HEK293 (cell line): ENCODE measurements around the gene LDLRAD4.

Source experiments
- IKZF3 ChIP-seq: fragments of 450-650 bp; IDR thresholded peaks from 2 replicates; pipeline ENCODE4 v1.5.0; 2018; ENCODE audit warnings: missing biosample characterization, mild to moderate bottlenecking, missing genetic modification characterization, moderate library complexity
- YY1 ChIP-seq: fragments of 450-650 bp; formaldehyde crosslinking; IDR thresholded peaks from 2 replicates; pipeline ENCODE4 v1.5.1; 2018; ENCODE audit warnings: missing biosample characterization, missing genetic modification characterization
- ZBTB1 ChIP-seq: fragments of 450-650 bp; formaldehyde crosslinking; IDR thresholded peaks from 2 replicates; pipeline ENCODE4 v1.5.1; 2016; ENCODE audit warnings: missing biosample characterization, missing genetic modification characterization
- ZBTB21 ChIP-seq: fragments of 450-650 bp; formaldehyde crosslinking; IDR thresholded peaks from 2 replicates; pipeline ENCODE4 v1.5.1; 2017; ENCODE audit warnings: missing biosample characterization, missing genetic modification characterization
- ZNF175 ChIP-seq: fragments of 450-650 bp; formaldehyde crosslinking; IDR thresholded peaks from 2 replicates; pipeline ENCODE4 v1.5.1; 2016; ENCODE audit warnings: missing biosample characterization, missing genetic modification characterization
- ZNF501 ChIP-seq: fragments of 450-650 bp; formaldehyde crosslinking; IDR thresholded peaks from 2 replicates; pipeline ENCODE4 v1.5.1; 2016; ENCODE audit warnings: missing biosample characterization, missing genetic modification characterization
- ZNF658 ChIP-seq: fragments of 450-650 bp; formaldehyde crosslinking; IDR thresholded peaks from 2 replicates; pipeline ENCODE4; 2016; ENCODE audit warnings: missing biosample characterization, missing genetic modification characterization
- ZSCAN30 ChIP-seq: fragments of 450-650 bp; IDR thresholded peaks from 2 replicates; pipeline ENCODE4 v1.5.1; 2018; ENCODE audit warnings: missing biosample characterization, mild to moderate bottlenecking, missing genetic modification characterization, moderate library complexity
- TF ChIP-seq, protein P1 (sequence below): fragments of 450-650 bp; formaldehyde crosslinking; IDR thresholded peaks from 2 replicates; pipeline ENCODE4 v1.5.1; 2016; ENCODE audit warnings: missing biosample characterization, missing genetic modification characterization
- TF ChIP-seq, protein P2 (sequence below): fragments of 450-650 bp; formaldehyde crosslinking; IDR thresholded peaks from 2 replicates; pipeline ENCODE4 v1.5.0; 2017; ENCODE audit warnings: missing biosample characterization, missing genetic modification characterization, borderline replicate concordance
- TF ChIP-seq, protein P3 (sequence below): fragments of 450-650 bp; formaldehyde crosslinking; IDR thresholded peaks from 2 replicates; pipeline ENCODE4 v1.5.1; 2016; ENCODE audit warnings: missing biosample characterization, missing genetic modification characterization
- TF ChIP-seq, protein P4 (sequence below): fragments of 450-650 bp; formaldehyde crosslinking; IDR thresholded peaks from 2 replicates; pipeline ENCODE4 v1.5.1; 2016; ENCODE audit warnings: missing biosample characterization, missing genetic modification characterization
- TF ChIP-seq, protein P5 (sequence below): fragments of 450-650 bp; IDR thresholded peaks from 2 replicates; pipeline ENCODE4 v1.5.1; 2018; ENCODE audit warnings: missing biosample characterization, mild to moderate bottlenecking, missing genetic modification characterization
- TF ChIP-seq, protein P6 (sequence below): fragments of 450-650 bp; formaldehyde crosslinking; IDR thresholded peaks from 2 replicates; pipeline ENCODE4 v1.5.1; 2016; ENCODE audit warnings: missing biosample characterization, missing genetic modification characterization, borderline replicate concordance

DNA sequence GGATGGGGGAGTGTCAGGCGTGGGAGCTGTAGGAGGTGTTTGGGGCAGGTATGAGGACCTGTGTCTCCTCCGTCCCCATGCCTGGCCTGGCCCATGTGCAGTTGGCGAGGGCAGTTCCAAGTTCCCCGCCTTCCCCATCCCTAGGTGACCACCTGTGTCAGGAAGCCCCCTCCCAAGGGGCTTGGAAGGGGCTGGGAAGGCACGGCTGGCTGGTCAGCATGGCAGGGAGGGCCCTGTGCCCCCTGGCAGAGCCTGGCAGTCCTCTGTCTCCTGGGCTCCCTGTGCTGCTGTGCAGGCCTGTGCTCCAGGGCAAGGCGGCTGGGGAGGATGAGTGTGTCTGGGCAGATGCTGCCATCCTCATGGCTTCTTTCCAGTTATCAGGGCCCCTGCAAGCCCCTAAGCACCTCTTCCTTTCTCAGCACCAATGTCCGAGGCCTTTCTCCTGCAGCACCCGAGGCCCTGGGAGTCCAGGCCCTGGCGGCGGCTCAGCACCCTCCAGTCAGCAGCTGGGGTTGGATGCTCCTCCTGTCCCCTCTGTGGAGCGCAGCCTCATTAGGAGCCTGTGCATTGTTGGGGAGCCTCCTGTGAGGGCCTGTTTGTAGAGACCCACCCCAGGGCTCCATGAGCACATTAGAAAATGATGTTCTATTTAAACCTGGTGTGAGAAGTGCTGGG lies 406.1 kb downstream of the LDLRAD4 start:
- TF ChIP-seq, protein P1, sequence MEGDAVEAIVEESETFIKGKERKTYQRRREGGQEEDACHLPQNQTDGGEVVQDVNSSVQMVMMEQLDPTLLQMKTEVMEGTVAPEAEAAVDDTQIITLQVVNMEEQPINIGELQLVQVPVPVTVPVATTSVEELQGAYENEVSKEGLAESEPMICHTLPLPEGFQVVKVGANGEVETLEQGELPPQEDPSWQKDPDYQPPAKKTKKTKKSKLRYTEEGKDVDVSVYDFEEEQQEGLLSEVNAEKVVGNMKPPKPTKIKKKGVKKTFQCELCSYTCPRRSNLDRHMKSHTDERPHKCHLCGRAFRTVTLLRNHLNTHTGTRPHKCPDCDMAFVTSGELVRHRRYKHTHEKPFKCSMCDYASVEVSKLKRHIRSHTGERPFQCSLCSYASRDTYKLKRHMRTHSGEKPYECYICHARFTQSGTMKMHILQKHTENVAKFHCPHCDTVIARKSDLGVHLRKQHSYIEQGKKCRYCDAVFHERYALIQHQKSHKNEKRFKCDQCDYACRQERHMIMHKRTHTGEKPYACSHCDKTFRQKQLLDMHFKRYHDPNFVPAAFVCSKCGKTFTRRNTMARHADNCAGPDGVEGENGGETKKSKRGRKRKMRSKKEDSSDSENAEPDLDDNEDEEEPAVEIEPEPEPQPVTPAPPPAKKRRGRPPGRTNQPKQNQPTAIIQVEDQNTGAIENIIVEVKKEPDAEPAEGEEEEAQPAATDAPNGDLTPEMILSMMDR: no peak
- no peak for TF ChIP-seq YY1
- TF ChIP-seq, protein P2, sequence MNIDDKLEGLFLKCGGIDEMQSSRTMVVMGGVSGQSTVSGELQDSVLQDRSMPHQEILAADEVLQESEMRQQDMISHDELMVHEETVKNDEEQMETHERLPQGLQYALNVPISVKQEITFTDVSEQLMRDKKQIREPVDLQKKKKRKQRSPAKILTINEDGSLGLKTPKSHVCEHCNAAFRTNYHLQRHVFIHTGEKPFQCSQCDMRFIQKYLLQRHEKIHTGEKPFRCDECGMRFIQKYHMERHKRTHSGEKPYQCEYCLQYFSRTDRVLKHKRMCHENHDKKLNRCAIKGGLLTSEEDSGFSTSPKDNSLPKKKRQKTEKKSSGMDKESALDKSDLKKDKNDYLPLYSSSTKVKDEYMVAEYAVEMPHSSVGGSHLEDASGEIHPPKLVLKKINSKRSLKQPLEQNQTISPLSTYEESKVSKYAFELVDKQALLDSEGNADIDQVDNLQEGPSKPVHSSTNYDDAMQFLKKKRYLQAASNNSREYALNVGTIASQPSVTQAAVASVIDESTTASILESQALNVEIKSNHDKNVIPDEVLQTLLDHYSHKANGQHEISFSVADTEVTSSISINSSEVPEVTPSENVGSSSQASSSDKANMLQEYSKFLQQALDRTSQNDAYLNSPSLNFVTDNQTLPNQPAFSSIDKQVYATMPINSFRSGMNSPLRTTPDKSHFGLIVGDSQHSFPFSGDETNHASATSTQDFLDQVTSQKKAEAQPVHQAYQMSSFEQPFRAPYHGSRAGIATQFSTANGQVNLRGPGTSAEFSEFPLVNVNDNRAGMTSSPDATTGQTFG: no peak
- TF ChIP-seq ZBTB1 (tag by site-specific recombination): no peak
- TF ChIP-seq IKZF3: no peak
- no peak for TF ChIP-seq ZNF175 (tag by site-specific recombination)
- TF ChIP-seq, protein P3, sequence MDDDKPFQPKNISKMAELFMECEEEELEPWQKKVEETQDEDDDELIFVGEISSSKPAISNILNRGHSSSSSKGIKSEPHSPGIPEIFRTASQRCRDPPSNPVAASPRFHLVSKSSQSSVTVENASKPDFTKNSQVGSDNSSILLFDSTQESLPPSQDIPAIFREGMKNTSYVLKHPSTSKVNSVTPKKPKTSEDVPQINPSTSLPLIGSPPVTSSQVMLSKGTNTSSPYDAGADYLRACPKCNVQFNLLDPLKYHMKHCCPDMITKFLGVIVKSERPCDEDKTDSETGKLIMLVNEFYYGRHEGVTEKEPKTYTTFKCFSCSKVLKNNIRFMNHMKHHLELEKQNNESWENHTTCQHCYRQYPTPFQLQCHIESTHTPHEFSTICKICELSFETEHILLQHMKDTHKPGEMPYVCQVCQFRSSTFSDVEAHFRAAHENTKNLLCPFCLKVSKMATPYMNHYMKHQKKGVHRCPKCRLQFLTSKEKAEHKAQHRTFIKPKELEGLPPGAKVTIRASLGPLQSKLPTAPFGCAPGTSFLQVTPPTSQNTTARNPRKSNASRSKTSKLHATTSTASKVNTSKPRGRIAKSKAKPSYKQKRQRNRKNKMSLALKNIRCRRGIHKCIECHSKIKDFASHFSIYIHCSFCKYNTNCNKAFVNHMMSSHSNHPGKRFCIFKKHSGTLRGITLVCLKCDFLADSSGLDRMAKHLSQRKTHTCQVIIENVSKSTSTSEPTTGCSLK (tag by site-specific recombination): no peak
- TF ChIP-seq, protein P4, sequence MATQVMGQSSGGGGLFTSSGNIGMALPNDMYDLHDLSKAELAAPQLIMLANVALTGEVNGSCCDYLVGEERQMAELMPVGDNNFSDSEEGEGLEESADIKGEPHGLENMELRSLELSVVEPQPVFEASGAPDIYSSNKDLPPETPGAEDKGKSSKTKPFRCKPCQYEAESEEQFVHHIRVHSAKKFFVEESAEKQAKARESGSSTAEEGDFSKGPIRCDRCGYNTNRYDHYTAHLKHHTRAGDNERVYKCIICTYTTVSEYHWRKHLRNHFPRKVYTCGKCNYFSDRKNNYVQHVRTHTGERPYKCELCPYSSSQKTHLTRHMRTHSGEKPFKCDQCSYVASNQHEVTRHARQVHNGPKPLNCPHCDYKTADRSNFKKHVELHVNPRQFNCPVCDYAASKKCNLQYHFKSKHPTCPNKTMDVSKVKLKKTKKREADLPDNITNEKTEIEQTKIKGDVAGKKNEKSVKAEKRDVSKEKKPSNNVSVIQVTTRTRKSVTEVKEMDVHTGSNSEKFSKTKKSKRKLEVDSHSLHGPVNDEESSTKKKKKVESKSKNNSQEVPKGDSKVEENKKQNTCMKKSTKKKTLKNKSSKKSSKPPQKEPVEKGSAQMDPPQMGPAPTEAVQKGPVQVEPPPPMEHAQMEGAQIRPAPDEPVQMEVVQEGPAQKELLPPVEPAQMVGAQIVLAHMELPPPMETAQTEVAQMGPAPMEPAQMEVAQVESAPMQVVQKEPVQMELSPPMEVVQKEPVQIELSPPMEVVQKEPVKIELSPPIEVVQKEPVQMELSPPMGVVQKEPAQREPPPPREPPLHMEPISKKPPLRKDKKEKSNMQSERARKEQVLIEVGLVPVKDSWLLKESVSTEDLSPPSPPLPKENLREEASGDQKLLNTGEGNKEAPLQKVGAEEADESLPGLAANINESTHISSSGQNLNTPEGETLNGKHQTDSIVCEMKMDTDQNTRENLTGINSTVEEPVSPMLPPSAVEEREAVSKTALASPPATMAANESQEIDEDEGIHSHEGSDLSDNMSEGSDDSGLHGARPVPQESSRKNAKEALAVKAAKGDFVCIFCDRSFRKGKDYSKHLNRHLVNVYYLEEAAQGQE (tag by site-specific recombination): no peak
- no peak for TF ChIP-seq ZNF658 (tag by site-specific recombination)
- TF ChIP-seq, protein P5, sequence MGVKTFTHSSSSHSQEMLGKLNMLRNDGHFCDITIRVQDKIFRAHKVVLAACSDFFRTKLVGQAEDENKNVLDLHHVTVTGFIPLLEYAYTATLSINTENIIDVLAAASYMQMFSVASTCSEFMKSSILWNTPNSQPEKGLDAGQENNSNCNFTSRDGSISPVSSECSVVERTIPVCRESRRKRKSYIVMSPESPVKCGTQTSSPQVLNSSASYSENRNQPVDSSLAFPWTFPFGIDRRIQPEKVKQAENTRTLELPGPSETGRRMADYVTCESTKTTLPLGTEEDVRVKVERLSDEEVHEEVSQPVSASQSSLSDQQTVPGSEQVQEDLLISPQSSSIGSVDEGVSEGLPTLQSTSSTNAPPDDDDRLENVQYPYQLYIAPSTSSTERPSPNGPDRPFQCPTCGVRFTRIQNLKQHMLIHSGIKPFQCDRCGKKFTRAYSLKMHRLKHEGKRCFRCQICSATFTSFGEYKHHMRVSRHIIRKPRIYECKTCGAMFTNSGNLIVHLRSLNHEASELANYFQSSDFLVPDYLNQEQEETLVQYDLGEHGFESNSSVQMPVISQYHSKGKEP (tag by site-specific recombination): no peak
- no peak for TF ChIP-seq ZSCAN30 (tag by site-specific recombination)
- no peak for TF ChIP-seq ZNF501 (tag by site-specific recombination)
- no peak for TF ChIP-seq ZBTB21 (tag by site-specific recombination)
- TF ChIP-seq, protein P6, sequence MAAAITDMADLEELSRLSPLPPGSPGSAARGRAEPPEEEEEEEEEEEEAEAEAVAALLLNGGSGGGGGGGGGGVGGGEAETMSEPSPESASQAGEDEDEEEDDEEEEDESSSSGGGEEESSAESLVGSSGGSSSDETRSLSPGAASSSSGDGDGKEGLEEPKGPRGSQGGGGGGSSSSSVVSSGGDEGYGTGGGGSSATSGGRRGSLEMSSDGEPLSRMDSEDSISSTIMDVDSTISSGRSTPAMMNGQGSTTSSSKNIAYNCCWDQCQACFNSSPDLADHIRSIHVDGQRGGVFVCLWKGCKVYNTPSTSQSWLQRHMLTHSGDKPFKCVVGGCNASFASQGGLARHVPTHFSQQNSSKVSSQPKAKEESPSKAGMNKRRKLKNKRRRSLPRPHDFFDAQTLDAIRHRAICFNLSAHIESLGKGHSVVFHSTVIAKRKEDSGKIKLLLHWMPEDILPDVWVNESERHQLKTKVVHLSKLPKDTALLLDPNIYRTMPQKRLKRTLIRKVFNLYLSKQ (tag by site-specific recombination): no peak
